HG03520 (cell line): ENCODE data around the gene FAM50A.

Experiments
- ATAC-seq: cut with Tn5 transposase; IDR thresholded peaks from one replicate; pipeline ENCODE4 v1.9.1; 2021; ENCODE audit warnings: mild to moderate bottlenecking, moderate library complexity; ENCODE audit not compliant: unreplicated experiment

FAM50A gene

DNA sequence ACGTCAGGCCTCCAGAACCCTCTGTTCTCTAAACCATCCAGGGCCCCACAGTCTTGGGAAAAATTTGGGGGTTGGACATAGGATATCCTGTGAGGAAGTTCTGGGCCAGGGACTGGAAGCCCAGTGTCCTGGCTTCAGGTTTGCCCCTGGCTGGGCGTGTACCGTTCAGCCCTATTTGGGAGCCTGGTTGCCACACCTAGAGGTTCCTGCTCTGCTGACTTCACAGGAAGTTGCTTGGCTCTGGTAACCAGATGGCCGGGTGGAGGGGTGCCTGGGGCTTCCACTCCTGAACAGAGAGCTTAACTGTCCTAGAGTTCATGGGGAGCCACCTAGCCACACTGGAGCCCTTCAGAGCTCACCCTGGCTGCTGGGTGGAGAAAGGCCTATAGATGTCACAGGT is 31.5 kb upstream of the FAM50A start:
- no peak for ATAC-seq

DNA sequence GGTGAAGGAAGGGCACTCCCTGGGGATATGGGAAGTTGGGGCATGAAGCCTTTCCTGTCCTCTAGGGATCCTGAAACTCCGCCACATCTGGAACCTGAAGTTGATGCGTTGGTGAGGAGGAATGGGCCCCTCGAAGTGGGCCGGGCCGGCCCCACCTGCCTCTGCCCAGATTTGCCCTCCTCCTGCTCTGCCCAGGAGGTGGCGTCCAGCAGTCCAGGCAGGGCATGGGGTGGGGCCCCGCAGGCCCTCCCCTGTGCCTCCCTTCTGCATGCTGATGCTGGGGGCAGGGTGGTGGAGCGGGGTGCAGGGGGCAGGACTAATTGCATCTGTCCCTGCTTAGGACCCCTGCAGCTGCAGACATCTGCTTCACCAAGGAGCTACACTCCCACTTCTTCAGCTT is 30.8 kb upstream of the FAM50A start:
- no peak for ATAC-seq

DNA sequence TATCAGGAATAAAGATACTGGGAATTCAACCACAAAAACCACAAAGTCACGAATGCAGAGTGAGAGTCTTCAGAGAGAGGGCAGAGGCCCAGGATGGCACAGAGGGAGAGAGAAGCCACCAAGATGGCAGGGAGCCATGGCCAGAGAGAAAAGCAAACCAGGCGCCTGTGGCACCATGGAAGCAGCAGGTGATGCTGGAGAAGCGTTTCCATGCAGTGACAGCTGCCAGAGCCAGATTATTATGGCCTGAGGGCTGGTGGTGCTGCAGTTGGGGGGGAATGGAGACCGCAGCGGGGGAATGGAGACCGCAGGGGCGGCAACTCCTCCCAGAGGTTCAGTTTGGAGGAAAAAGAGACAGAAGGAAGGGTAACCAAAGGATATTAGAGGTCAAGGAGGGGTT is 26.8 kb upstream of the FAM50A start:
- no peak for ATAC-seq

DNA sequence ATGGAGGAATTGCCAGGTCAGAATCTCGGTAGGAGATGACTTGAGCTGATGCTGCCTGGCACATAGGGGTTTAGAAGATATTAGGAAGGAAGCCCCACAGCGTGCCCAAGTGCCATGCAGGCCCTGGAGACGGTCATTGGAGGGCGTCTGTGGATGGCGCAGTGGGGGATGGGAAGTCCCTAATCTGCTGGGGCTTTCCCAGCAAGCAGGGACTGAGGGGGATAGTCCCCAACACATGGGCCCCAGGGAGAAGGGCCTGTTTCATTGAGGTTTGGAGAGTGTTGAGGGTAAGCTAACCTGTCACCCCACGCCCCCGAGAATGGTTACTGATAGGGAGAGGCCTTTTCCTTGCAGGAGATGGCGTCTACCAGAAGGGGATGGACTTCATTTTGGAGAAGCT is 24.8 kb upstream of the FAM50A start:
- ATAC-seq, result no peak

DNA sequence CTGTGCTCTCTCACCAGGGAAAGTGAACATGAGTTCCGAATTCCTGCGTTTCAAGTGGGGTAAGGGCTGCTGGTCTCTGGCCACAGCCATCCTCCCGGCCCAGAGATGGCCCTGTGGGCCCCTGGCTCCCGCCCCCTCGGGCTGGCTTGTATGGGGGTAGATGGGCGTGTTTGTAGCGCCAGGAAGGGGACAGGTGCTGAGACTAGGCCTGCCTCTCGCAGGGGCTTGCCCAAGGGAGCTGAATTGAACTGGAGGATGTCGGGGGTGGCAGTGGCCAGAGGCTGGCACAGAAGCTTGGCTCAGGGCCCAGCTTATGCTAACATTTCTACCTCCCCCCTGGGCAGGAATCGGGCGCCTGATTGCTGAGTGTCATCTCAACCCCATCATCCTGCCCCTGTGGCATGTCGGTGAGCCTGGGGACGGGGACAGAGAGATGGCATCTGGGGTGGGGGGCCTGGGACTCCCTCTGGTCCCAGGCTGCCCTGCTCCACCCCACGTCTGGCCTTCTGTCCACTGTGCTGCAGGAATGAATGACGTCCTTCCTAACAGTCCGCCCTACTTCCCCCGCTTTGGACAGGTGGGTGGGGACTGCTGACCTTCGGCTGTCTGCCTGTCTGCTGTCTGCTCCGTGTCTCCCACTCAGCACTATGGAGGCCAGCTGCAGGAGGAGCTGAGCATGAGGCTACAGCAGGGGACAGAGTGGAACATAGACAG is 24.1 kb upstream of the FAM50A start:
- ATAC-seq, result no peak

DNA sequence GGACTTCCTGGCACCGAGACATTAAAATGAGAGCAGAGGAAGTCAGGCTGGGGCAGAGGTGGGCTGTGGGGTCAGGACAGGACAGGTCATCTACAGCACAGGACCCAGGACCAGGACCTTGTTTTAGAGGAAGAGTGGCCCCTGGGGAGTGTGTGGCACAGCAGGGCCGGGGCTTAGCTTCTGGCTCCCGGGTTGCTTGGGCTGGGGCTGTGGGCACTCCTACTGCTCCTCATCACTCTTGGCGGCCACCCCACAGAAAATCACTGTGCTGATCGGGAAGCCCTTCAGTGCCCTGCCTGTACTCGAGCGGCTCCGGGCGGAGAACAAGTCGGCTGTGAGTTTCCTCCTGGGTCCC is 23.6 kb upstream of the FAM50A start:
- no peak for ATAC-seq

DNA sequence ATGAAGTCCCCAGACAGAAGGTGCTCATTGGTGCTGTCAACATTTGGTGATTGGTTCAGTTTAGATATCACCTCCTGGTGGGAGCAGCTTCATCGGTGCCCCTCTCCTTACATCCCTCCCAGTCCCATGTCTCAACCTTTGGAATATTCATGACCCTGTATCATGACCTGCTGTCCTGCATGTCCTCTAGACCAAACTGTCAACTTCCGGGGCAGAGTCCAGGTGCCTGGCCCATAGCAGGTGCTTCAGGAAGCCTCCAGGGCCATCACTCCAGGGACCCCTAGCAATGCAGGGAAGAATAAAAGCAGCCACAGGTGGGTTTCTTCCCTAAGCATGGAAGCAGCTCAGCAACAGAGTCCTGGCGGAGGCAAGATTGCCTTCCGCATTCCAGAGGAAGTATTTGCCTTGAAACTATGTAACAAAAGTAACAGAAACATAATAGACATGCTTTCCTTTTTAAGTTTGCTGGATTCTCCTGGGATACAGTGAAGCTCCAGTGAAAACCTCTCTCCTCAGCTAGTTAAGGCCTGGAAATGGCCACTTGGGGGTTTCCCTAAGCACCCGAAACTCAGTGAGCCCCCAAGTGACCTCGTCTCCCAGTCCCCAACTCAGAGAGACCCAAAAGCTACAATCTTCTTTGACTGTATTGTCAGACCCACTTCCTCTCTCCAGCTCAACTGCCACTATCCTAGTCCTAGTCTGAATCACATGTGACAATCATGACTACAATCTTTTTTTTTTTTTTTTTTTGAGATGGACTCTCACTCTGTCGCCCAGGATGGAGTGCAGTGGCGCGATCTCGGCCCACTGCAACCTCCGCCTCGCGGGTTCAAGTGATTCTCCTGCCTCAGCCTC is 16.8 kb upstream of the FAM50A start:
- ATAC-seq, result no peak

DNA sequence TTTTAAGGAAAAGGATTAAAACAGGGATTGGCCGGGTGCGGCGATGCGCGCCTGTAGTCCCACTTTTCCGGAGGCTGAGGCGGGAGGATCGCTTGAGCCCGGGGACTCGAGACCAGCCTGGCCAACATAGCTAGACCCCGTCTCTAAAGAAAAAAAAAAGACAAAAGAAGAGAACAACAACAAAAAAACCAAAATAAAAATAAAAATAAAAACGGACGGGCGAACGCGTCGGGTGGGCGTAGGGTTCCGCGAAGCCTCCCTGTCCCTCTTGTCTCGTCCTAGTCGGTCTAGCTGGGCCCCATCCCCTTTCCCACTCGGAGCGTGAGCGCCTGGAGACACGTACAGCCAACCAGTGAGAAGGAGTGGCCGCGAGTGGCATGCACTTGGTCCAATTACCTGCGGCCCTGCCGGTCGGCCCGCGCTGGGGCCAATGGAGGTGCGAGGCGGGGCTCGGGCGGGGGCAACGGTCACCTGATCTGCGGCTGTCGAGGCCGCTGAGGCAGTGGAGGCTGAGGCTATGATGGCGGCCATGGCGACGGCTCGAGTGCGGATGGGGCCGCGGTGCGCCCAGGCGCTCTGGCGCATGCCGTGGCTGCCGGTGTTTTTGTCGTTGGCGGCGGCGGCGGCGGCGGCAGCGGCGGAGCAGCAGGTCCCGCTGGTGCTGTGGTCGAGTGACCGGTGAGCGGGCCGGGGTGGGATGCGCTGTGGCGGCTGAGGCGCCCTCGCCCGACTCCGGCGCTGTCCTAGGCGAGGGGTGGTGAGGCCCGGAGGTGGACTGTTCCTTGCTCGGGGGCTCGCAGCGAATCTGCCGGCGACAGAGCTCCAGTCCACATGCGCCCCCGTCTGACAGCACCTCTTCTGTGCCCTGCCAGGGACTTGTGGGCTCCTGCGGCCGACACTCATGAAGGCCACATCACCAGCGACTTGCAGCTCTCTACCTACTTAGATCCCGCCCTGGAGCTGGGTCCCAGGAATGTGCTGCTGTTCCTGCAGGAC is 15.5 kb upstream of the FAM50A start, which contains the start of gene ATP6AP1:
TSS of gene ATP6AP1 (plus strand) at position 502 of the 996 bp plus-strand sequence. CDS start at position 518, 16 bp downstream.
- ATAC-seq, result peak; percentile 97

DNA sequence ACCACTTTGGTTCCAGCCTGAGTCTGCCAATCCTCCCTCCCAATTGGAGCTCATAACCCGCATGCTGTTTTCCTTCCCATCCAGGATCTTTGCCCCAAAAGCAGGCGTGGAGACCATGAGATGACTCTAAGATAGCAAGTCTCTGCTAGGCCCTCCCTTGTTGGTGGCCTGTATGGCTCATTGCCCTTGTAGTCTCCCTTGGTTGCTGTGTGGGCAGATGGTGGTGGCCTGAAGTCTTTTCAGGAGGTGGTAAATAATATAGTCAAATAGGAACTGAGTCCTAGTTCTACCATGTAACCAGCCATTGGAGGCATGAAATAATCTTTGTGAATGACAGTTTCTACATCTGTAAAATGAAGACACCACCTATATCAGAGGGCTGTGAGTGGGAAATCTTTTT is 14.2 kb upstream of the FAM50A start:
- ATAC-seq, result no peak

DNA sequence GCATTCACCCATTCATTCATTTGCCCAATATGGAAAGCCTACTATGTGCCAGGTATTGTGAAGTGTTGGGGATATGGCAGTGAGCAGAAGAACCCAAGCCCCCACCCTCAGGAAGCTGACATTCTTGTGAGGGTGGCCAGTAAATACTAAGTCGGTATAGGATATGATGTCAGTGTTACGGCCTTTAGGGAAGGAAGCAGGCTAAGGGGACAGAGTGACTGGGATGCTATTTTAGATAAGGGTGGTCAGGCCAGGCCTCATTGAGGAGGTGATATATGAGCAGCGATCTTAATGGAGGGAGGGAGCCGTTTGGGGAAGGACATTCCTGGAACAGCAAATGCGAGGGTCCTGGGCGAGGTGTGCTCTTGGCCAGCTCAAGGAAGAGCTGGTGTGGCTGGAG is 13.5 kb upstream of the FAM50A start:
- ATAC-seq, result no peak

DNA sequence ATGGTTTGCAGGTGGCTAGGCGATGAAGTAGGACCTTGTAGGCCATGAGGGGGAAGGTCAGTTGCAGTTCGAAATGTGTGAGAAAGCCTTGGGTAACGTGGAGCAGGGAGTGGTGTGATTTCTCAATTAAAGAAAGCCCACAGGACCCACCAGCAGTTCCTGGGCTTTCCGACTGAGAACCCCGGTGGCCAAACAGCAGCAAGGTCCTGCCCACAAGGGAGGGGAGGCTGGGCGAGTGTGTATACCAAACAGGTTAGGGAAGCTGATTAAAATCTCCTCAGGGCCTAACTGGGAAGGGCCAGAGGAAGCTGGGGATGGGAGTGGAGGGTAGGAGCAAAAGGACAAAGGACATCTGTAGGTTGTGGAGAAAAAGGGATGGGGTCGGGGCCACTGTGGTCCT is 13.0 kb upstream of the FAM50A start:
- ATAC-seq, result no peak

DNA sequence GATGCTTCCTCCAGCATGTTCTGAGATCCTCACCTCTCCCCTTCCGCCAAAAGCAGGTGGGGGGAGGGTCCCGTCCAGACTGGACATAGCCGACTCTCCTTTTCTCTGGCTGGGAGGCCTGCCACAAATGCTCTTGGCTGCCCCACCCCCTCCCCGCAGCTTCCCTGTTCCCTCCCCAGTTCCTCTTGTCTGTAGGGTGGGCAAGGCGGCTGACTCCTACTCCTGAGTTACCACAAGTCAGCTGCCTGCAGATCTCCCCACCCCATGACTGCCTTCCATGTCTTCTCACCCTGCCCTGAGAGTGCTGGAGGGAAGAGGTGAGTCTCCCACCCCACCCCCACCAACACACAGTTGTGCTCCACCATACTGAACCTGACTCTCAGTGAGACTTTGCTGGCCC is 12.6 kb upstream of the FAM50A start:
- ATAC-seq, result no peak

DNA sequence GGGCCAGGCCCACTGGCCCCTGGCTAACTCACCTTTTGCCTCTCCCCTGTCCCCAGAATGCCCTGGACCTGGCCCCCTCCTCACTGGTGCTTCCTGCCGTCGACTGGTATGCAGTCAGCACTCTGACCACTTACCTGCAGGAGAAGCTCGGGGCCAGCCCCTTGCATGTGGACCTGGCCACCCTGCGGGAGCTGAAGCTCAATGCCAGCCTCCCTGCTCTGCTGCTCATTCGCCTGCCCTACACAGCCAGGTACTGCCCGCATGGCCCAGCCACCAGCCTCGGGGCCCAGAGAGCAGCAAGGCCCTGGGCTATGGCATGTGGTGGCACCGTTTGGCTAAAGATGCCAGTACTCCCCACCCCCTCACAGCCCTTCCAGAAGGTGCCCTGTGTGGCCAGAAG is 11.7 kb upstream of the FAM50A start:
- ATAC-seq, result no peak

DNA sequence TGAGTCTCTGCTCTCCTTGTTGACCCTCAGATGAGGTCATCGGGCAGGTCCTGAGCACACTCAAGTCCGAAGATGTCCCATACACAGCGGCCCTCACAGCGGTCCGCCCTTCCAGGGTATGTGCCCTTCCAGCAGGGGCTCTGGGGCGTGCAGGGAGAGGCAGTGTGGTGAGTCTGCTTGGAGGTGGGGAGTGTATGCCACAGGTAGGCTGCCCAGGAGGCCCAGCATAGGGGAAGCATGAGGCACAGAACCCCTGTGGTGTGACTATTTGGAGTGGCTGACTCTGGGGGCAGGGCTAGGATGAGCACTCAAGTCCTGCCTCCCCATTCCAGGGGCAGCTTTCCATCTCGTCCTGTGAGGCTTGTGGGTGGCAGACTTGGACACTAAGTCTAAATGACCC is 10.3 kb upstream of the FAM50A start:
- no peak for ATAC-seq

DNA sequence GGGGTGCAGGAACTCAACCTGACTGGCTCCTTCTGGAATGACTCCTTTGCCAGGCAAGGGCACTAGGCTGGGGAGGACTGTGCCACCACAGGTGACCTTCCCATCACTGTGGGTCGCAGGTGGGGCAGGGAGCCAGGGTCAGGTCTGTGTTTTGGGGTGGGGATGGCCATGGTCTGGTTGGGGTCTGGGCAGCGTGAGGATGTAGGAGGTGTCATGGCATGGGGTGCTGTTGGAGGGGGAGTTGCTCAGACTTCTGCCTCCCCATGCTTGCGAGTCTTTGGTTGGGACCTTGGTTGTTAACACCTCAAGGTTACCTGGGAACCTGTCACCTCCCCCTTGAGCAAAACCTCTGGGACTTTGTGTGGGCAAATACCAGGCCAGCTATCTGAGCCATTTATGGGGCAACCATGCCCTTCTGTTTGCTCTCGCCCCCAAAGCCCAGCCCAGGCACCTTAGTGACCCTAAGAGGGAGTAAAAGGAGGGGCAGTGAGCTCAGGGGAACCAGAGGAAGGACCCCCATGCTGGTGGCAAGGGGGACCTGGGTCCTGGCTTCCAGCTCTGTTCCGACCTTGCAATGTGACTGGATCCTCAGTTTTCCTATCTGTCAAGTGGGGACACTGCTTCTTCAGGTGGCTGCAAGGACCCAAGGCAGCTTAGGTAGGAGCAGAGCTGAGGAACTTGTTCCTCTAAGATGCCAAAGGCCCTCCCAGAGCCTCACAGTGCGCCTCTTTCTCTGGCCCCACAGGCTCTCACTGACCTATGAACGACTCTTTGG is 9.4 kb upstream of the FAM50A start:
- no peak for ATAC-seq

DNA sequence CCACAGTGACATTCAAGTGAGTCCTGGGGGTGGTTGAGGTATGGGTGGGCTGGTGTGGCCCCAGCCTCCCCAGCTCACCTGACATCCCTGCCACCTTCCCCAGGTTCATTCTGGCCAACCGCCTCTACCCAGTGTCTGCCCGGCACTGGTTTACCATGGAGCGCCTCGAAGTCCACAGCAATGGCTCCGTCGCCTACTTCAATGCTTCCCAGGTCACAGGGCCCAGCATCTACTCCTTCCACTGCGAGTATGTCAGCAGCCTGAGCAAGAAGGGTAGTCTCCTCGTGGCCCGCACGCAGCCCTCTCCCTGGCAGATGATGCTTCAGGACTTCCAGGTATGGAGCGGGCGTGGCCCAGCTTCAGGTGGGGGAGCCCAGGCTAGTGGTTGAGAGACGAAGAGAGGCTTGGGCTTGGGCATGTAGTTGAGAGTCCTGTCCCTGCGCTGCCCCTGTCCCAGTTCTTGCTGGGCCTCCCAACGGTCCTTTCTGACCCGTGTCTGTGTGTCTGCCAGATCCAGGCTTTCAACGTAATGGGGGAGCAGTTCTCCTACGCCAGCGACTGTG is 8.7 kb upstream of the FAM50A start:
- ATAC-seq, result no peak

DNA sequence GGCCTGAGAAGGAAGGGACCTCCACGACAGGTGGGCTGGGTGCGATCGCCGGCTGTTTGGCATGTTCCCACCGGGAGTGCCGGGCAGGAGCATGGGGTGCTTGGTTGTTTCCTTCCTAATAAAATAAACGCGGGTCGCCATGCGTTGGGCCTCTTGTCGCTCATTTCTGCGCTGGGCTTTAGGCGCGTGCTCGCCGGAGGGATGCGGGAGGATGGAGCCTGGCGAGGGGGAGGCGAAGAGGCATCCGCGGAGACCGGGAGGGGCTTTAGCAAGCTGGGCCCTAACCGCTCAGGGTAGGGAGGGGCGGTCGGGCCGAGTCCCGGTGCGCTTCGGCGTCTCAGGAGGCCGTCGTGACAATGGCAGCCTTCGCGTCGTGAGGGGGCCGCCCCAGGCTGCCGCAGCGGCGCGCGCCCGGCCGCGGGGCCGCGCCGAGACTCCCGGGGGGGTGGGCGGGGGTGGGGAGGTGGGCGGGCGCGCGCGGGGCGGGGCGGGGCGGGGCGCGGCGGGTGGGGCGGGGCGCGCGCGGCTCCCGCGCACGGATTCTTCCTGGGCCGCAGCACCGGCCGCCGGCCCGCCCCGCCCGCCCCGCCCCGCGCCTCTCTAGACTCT is 7.5 kb upstream of the FAM50A start:
- ATAC-seq, result no peak

DNA sequence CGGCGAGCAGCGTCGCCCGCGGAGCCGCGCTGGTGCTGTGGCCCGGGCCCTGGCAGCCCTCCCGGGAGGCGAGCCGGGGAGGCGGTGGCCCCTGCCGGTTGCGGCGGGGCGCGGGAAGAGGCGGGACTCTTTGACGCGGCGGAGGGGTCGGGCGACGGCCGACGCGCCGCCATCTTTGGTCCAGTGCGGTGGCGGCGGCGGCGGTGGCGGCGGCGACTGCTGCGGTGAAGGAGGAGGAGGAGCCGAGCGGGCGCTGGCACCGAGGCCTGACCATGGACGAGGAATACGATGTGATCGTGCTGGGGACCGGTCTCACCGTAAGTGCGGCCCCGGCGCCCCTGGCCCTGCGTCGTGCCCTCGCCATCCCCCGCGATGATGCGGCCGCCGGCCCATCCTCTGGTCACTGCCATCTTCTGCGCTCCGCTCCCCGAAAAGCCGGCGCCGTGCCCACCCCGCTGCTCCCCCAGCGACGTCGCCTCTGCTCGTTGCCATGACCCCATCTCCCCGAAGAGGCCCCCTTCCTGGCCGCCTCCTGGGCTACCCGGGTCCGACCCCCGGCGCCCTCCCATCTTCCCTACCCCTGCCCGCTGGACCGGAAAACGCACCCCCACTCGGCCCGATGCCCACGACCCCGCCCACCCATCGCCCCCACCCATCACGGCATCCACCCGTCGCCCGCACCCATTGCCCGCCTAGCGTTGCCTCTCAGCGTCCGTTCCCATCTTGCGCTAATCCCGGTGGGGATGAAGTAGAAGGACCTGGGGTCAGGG is 6.8 kb upstream of the FAM50A start, which contains the start of gene GDI1:
TSS of gene GDI1 (plus strand) at position 172 of the 770 bp plus-strand sequence. CDS start at position 273, 101 bp downstream.
- ATAC-seq, result no peak
